GM10266 (cell line): ENCODE measurements around the gene CALB2.

Experiments used
- DNase-seq: peaks from one replicate; pipeline ENCODE4 v3.0.0; 2012; ENCODE audit errors: extremely low spot score
- CTCF ChIP-seq: IDR thresholded peaks from 2 replicates; pipeline ENCODE4 v1.5.1; 2012; ENCODE audit warnings: mild to moderate bottlenecking, low read depth; ENCODE audit not compliant: control insufficient read depth, insufficient read depth; ENCODE audit errors: missing control alignments

Gene CALB2

GRCh38 chr16:71364133-71364681, 5.7 kb downstream of the CALB2 start:
- DNase-seq: no peak
- no peak for TF ChIP-seq CTCF

DNA sequence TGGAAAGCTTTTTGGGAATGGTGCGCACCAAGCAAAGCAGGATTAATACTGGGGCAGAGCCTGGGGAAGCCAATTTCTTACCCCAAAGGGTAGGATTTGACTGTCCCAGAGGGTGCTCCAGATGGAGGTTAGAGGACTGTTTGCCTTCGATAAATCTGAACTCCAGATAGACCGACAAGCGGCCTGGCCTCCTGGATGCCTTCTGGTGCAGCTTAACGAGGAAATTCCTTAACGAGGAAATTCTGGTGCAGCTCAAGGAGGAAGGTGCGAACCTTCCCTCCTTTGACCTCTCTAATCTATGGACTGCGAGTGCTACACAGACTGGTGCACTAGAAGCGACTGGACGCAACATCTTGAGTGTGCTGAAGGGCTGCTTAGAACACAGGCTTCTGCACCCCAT, 6.5 kb downstream of the CALB2 start:
- TF ChIP-seq CTCF: no peak
- DNase-seq: no peak

GRCh38 chr16:71367241-71367976, 8.9 kb downstream of the CALB2 start:
- TF ChIP-seq CTCF: peak; percentile 69
- peak; percentile 58 for DNase-seq

DNA sequence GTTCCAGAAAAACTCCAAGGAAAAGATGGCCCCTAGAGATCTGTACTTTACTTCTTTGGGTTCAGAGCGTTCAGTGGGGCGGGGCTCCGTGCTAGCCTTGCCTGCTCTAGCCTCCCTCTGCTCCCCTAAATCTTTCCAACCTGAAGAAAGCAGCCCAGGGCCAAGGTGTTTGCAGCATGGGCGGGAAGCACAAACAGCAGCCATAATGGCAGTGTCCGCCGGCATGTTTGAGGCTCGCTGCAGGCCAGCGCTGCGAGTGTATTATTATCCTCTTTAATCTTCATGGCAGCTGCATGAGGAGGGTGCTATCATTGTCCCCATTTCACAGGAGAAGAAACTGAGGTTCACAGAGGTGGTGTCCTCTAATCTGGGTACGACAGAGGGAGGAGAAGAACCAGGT, 10.4 kb downstream of the CALB2 start:
- DNase-seq: no peak
- no peak for TF ChIP-seq CTCF

- no peak for TF ChIP-seq CTCF
- no peak for DNase-seq
Measured at GRCh38 chr16:71369494-71369893, 11.0 kb downstream of the CALB2 start.

GRCh38 chr16:71371237-71371636, 12.7 kb downstream of the CALB2 start:
- TF ChIP-seq CTCF: no peak

DNA sequence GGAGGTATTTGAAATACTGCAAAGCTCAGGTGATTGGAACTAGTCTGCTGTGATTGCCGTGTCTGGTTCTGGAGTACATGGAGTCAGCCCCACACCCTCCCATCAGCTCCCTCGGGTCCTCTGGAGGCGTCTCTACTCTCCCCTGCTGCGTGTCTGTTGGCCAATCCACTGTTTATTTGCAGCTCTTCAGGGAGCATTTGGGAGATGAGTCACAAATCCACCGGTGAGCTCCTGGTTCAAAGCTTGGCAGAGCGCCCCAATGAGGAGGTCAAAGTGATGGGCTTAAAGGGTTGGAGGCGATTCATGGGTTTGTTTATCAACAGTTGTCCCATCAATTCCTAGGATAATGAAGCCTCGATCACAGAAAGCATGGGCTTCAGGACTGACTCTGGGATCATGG, 14.6 kb downstream of the CALB2 start:
- TF ChIP-seq CTCF: no peak
- no peak for DNase-seq

More at GRCh38 chr16:71371237-71371636, 12.7 kb downstream of the CALB2 start:
- no peak for DNase-seq
